Keratinocyte (primary cell): ENCODE measurements around the gene CCDC180. TPM values are rescaled to one million over a fixed set of nuclear protein-coding genes. Genes with fewer than 3 reads are reported as not detected.

Experiments
- DNase-seq: peaks from one replicate; pipeline ENCODE4 v3.0.0-alpha.2; 2011; ENCODE audit warnings: low read depth, missing footprints, low spot score
- FAIRE-seq: peaks from 2 replicates; lab custom pipeline; 2011; peaks lifted over from hg19 to GRCh38; lab: Jason Lieb, UNC
- H2AFZ ChIP-seq: 2 replicates; pipeline ENCODE4 v1.6.0; 2012; ENCODE audit warnings: low read length, control low read depth, inconsistent platforms; ENCODE audit not compliant: control insufficient read depth
- H3K27ac ChIP-seq: 2 replicates; pipeline ENCODE4 v1.5.1; 2011; ENCODE audit warnings: low read length; ENCODE audit not compliant: control insufficient read depth, insufficient read depth
- H3K27me3 ChIP-seq: 3 replicates; pipeline ENCODE4 v1.6.0; 2011; ENCODE audit warnings: low read length; ENCODE audit not compliant: control insufficient read depth, insufficient read depth; ENCODE audit errors: extremely low read depth
- H3K36me3 ChIP-seq, 2 experiments: 2 replicates in 1 of 2; 3 replicates in 1 of 2; pipeline ENCODE4 v1.5.1; 2011; ENCODE audit warnings: low read length in 2 of 2, mild to moderate bottlenecking in 1 of 2; ENCODE audit not compliant: control insufficient read depth in 2 of 2, insufficient read depth in 2 of 2; ENCODE audit errors: extremely low read depth in 1 of 2
- H3K4me1 ChIP-seq: 3 replicates; pipeline ENCODE4 v1.5.1; 2011; ENCODE audit warnings: low read length; ENCODE audit not compliant: control insufficient read depth, insufficient read depth; ENCODE audit errors: extremely low read depth
- H3K4me2 ChIP-seq: 3 replicates; pipeline ENCODE4 v1.6.0; 2011; ENCODE audit warnings: low read depth, low read length; ENCODE audit not compliant: control insufficient read depth, insufficient read depth; ENCODE audit errors: extremely low read depth
- H3K4me3 ChIP-seq, 3 experiments: fragments of 200-600 bp in 1 of 3; sonication (generic) in 1 of 3; 2 replicates in 2 of 3; 3 replicates in 1 of 3; pipeline ENCODE4 v1.5.1; 2011 to 2016; ENCODE audit warnings: low read length in 3 of 3, mild to moderate bottlenecking in 3 of 3, control low read depth in 2 of 3, inconsistent platforms in 1 of 3, low read depth in 1 of 3, mixed read lengths in 1 of 3, mixed run types in 1 of 3, moderate library complexity in 1 of 3; ENCODE audit not compliant: control insufficient read depth in 2 of 3, insufficient read depth in 2 of 3; ENCODE audit errors: extremely low read depth in 1 of 3
- H3K79me2 ChIP-seq: 2 replicates; pipeline ENCODE4 v1.6.0; 2012; ENCODE audit warnings: low read length; ENCODE audit not compliant: control insufficient read depth, insufficient read depth
- H3K9ac ChIP-seq: 3 replicates; pipeline ENCODE4 v1.6.0; 2011; ENCODE audit warnings: low read length; ENCODE audit not compliant: control insufficient read depth, insufficient read depth; ENCODE audit errors: extremely low read depth
- H3K9me1 ChIP-seq: 3 replicates; pipeline ENCODE4 v1.6.0; 2011; ENCODE audit warnings: low read length; ENCODE audit not compliant: control insufficient read depth, insufficient read depth; ENCODE audit errors: extremely low read depth
- H3K9me3 ChIP-seq: 2 replicates; pipeline ENCODE4 v1.5.1; 2012; ENCODE audit warnings: low read depth, low read length; ENCODE audit not compliant: control insufficient read depth
- H4K20me1 ChIP-seq: 3 replicates; pipeline ENCODE4 v1.6.0; 2011; ENCODE audit warnings: low read length; ENCODE audit not compliant: control insufficient read depth, insufficient read depth; ENCODE audit errors: extremely low read depth
- EZH2 ChIP-seq: IDR thresholded peaks from one replicate; pipeline ENCODE4 v1.6.1; 2012; ENCODE audit warnings: inconsistent platforms, mild to moderate bottlenecking, low read length, moderate library complexity
- dilution Hi-C: fragments of 300-500 bp; cut with MboI; formaldehyde crosslinking; loops from one replicate; pipeline ENCODE4 v1.7.0; 2020; ENCODE audit warnings: low sequenced_read_pairs; ENCODE audit not compliant: extremely low pct_ligation_motif_present
- polyA plus RNA-seq, 5 experiments: library from polyadenylated mRNA; depleted of rRNA in 3 of 5; stranded (reverse) in 3 of 5; stranded (forward) in 1 of 5; unstranded in 1 of 5; fragments of >200 nt; gene quantifications; 1 replicate in 1 of 5; 2 replicates in 3 of 5; 3 replicates in 1 of 5; pipeline versions ENCODE4 v1.2.1 to v1.2.3, GENCODE V29; 2011 to 2012; ENCODE audit warnings: missing spikeins in 2 of 5, low read depth in 1 of 5, low replicate concordance in 1 of 5
- TF ChIP-seq, protein P1 (sequence below), 3 experiments: IDR thresholded peaks in 1 of 3; conservative IDR thresholded peaks in 1 of 3; optimal IDR thresholded peaks in 1 of 3; 2 replicates in 2 of 3; 3 replicates in 1 of 3; pipeline versions ENCODE3 to v1.5.1; 2011; ENCODE audit warnings: low read length in 3 of 3, mild to moderate bottlenecking in 3 of 3, moderate library complexity in 2 of 3, control low read depth in 1 of 3, inconsistent platforms in 1 of 3; ENCODE audit not compliant: insufficient read depth in 2 of 3; ENCODE audit errors: extremely low read depth in 1 of 3

The CCDC180 gene
- polyA plus RNA-seq, 1 donor (not counting 4 experiments of a cell fraction or from before 2014, with no cell fraction given): 0.33 TPM

DNA sequence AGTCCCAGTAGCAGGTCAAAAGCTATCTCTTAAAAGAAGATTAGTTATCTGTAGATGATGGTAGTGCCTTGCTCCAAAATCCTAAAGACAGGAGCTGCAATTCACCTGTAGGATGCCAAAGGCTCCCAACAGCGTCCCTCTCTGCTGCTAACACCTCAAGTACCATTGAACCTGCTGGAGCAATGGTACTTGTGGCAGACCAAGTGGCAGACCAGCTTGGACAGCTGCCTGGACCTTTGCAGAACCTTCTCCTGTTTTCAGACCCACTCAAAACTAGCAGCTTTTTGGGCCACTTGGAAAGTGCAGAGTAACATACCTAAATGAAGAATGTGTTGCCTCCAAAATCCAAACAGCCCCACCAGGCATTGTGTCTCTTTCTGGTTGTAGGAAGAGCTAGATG is 6.9 kb upstream of the CCDC180 start:
- TF ChIP-seq EZH2: no peak
- TF ChIP-seq, protein P1, sequence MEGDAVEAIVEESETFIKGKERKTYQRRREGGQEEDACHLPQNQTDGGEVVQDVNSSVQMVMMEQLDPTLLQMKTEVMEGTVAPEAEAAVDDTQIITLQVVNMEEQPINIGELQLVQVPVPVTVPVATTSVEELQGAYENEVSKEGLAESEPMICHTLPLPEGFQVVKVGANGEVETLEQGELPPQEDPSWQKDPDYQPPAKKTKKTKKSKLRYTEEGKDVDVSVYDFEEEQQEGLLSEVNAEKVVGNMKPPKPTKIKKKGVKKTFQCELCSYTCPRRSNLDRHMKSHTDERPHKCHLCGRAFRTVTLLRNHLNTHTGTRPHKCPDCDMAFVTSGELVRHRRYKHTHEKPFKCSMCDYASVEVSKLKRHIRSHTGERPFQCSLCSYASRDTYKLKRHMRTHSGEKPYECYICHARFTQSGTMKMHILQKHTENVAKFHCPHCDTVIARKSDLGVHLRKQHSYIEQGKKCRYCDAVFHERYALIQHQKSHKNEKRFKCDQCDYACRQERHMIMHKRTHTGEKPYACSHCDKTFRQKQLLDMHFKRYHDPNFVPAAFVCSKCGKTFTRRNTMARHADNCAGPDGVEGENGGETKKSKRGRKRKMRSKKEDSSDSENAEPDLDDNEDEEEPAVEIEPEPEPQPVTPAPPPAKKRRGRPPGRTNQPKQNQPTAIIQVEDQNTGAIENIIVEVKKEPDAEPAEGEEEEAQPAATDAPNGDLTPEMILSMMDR (optimal IDR thresholded peaks at IDR 0.05 in 1 of 3, IDR thresholded peaks at IDR 0.05 in 1 of 3, conservative IDR thresholded peaks at IDR 0.05 in 1 of 3; ENCODE audit: extremely low read depth in 1 of 3, insufficient read depth in 2 of 3, low read length in 3 of 3): no peak
- FAIRE-seq: no peak
- dilution Hi-C loops: no loop called here

DNA sequence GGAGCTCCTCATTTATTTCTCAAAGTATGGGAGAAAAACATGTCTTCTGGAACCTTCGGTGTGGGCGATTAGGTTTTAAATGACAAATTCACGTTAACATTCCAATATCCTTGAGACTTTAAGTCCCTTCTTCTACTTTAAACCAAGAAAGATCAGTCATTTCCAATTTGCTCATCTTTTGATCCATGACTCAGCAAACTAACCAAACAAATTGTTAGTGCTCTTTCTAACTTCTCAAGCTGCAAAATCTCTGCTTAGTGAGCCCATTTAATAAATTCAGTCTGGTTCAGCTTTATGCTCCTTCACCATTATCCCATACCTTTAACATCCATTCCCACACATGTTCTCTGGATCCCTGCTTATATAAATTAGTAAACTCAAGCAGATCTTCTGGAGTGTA is 5.5 kb upstream of the CCDC180 start:
- no peak overlapping the region for H3K9ac ChIP-seq
- TF ChIP-seq, protein P1 (optimal IDR thresholded peaks at IDR 0.05 in 1 of 3, IDR thresholded peaks at IDR 0.05 in 1 of 3, conservative IDR thresholded peaks at IDR 0.05 in 1 of 3; ENCODE audit: extremely low read depth in 1 of 3, insufficient read depth in 2 of 3, low read length in 3 of 3): no peak
- FAIRE-seq (no peak), DNase-seq (no peak)
- H3K9me1 ChIP-seq: no peaks in the 10 kb centered on the region
- no peaks in the 10 kb centered on the region for H3K79me2 ChIP-seq
- H4K20me1 ChIP-seq: no peaks in the 10 kb centered on the region
- peaks cover 4% of the 10 kb centered on the region for H3K27me3 ChIP-seq
- no peak overlapping the region for H3K27ac ChIP-seq
- H3K4me3 ChIP-seq: no peak overlapping the region
- H3K4me2 ChIP-seq: no peak overlapping the region
- H3K9me3 ChIP-seq: no peaks in the 10 kb centered on the region
- no peak overlapping the region for H2AFZ ChIP-seq
- dilution Hi-C loops: no loop called here
- no peaks in the 10 kb centered on the region for H3K36me3 ChIP-seq
- no peaks in the 10 kb centered on the region for H3K4me1 ChIP-seq

More for the DNA sequence above, 6.9 kb upstream of the CCDC180 start:
- H3K27me3 ChIP-seq: no peaks in the 10 kb centered on the region
- H3K79me2 ChIP-seq: no peaks in the 10 kb centered on the region
- no peaks in the 10 kb centered on the region for H4K20me1 ChIP-seq
- H3K9me1 ChIP-seq: no peaks in the 10 kb centered on the region
- H3K9ac ChIP-seq: no peak overlapping the region
- no peak overlapping the region for H3K27ac ChIP-seq
- no peaks in the 10 kb centered on the region for H3K36me3 ChIP-seq
- no peak overlapping the region for H3K4me2 ChIP-seq
- no peak for DNase-seq
- H2AFZ ChIP-seq: no peak overlapping the region
- no peaks in the 10 kb centered on the region for H3K9me3 ChIP-seq
- H3K4me1 ChIP-seq: no peaks in the 10 kb centered on the region
- H3K4me3 ChIP-seq: no peak overlapping the region
